Measurements from ENCODE around the gene SEMA7A. TPM values are rescaled to one million over a fixed set of nuclear protein-coding genes. Genes with fewer than 3 reads are reported as not detected.
"Not testable (repeated sequence)": the region's sequence is repeated elsewhere in the genome, so short reads cannot be mapped to it uniquely, and the experiment has no call there.

SEMA7A gene
- total RNA-seq, 1 experiment from 2014 or later: 74.9 TPM

DNA sequence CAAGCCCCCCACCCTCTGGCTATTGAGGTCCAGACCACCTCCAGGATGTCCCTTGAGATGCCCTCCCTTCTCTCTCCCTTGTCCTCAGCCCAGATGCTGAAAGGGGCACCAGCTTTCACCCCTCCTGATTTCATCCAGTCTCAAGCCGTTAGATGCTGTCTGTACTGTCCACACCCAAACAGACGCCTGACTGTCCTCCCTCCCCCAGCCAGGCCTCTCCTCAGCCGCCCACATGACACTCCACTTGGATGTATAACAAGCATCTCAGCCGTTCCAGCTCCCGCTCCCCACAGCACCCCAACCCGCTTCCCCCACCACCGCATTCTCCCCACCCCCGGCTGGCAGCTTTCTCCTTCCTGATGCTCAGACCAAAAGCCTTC is 41.3 kb downstream of the SEMA7A start:
- Histone ChIP-seq H3F3A (ENCODE audit: low read length, unreplicated experiment) (no peaks in the 10 kb centered on the region), H3K9me2 (replicated peaks; ENCODE audit: low read length) (no peaks in the 10 kb centered on the region), H3K79me2 (ENCODE audit: low read length) (peaks cover 5% of the 10 kb centered on the region), H3K27me3 (ENCODE audit: low read length) (no peaks in the 10 kb centered on the region), H3K4me1 (ENCODE audit: insufficient read depth, low read length) (peaks cover 32% of the 10 kb centered on the region), H3K27ac (ENCODE audit: low read length) (no peak overlapping the region), H3K9me3 (ENCODE audit: low read length) (no peaks in the 10 kb centered on the region), H3K4me3 (ENCODE audit: low read length) (no peak overlapping the region), H4K20me1 (ENCODE audit: low read length) (no peaks in the 10 kb centered on the region), H3K9ac (ENCODE audit: low read length) (no peak overlapping the region), H3K4me2 (ENCODE audit: low read length) (no peak overlapping the region), H2AFZ (ENCODE audit: low read length) (no peak overlapping the region), H3K36me3 (ENCODE audit: low read depth, low read length) (no peaks in the 10 kb centered on the region)
- BruUV-seq (replicated peaks): no TSS peak
- TF ChIP-seq CTCF (conservative IDR thresholded peaks at IDR 0.05; ENCODE audit: low read depth, low read length): no peak
- no peak for TF ChIP-seq EZH2phosphoT487 (IDR thresholded peaks at IDR 0.05; ENCODE audit: borderline replicate concordance, low read length)
- TF ChIP-seq EZH2 (IDR thresholded peaks at IDR 0.05; ENCODE audit: low read length, unreplicated experiment): no peak
- ChIA-PET CTCF (no interaction called here), POLR2A (ENCODE audit: unreplicated experiment) (no interaction called here)
- intact Hi-C loops (cut with micrococcal nuclease): no loop called here
- DNase-seq: no peak
- ATAC-seq: no peak

- no TSS peak for BruUV-seq (replicated peaks)
- Histone ChIP-seq H3K4me2 (ENCODE audit: low read length) (no peak overlapping the region), H3K9me3 (ENCODE audit: low read length) (no peaks in the 10 kb centered on the region), H3K36me3 (ENCODE audit: low read depth, low read length) (no peaks in the 10 kb centered on the region), H3F3A (ENCODE audit: low read length, unreplicated experiment) (no peaks in the 10 kb centered on the region), H4K20me1 (ENCODE audit: low read length) (no peaks in the 10 kb centered on the region), H3K4me1 (ENCODE audit: insufficient read depth, low read length) (peaks cover 27% of the 10 kb centered on the region), H3K9me2 (replicated peaks; ENCODE audit: low read length) (no peaks in the 10 kb centered on the region), H3K9ac (ENCODE audit: low read length) (no peak overlapping the region), H3K27ac (ENCODE audit: low read length) (no peak overlapping the region), H3K4me3 (ENCODE audit: low read length) (no peak overlapping the region), H2AFZ (ENCODE audit: low read length) (no peak overlapping the region), H3K79me2 (ENCODE audit: low read length) (peaks cover 5% of the 10 kb centered on the region), H3K27me3 (ENCODE audit: low read length) (no peaks in the 10 kb centered on the region)
- no peak for TF ChIP-seq EZH2phosphoT487 (IDR thresholded peaks at IDR 0.05; ENCODE audit: borderline replicate concordance, low read length)
- intact Hi-C loops (cut with micrococcal nuclease): no loop called here
- ChIA-PET POLR2A (ENCODE audit: unreplicated experiment) (no interaction called here), CTCF (no interaction called here)
- ATAC-seq: no peak
- DNase-seq: no peak
Observed at GRCh38 chr15:74391582-74392450, 41.9 kb downstream of the SEMA7A start.

- POLR2A ChIA-PET (ENCODE audit: unreplicated experiment): no interaction called here
- CTCF ChIA-PET: no interaction called here
- Histone ChIP-seq H2AFZ (ENCODE audit: low read length) (no peak overlapping the region), H3K27ac (ENCODE audit: low read length) (no peak overlapping the region), H3K4me1 (ENCODE audit: insufficient read depth, low read length) (peaks cover 24% of the 10 kb centered on the region), H3K9me2 (replicated peaks; ENCODE audit: low read length) (no peaks in the 10 kb centered on the region), H3K79me2 (ENCODE audit: low read length) (no peaks in the 10 kb centered on the region; the same call in 1 of the 2 replicates), H3K9ac (ENCODE audit: low read length) (no peak overlapping the region), H3K4me2 (ENCODE audit: low read length) (no peak overlapping the region), H3K36me3 (ENCODE audit: low read depth, low read length) (no peaks in the 10 kb centered on the region), H3K9me3 (ENCODE audit: low read length) (no peaks in the 10 kb centered on the region), H3F3A (ENCODE audit: low read length, unreplicated experiment) (no peaks in the 10 kb centered on the region), H3K4me3 (ENCODE audit: low read length) (no peak overlapping the region), H4K20me1 (ENCODE audit: low read length) (no peaks in the 10 kb centered on the region), H3K27me3 (ENCODE audit: low read length) (no peaks in the 10 kb centered on the region)
- intact Hi-C loops (cut with micrococcal nuclease): no loop called here
- no TSS peak for BruUV-seq (replicated peaks)
- ATAC-seq: no peak
- TF ChIP-seq EZH2phosphoT487 (IDR thresholded peaks at IDR 0.05; ENCODE audit: borderline replicate concordance, low read length): no peak
- TF ChIP-seq CTCF (conservative IDR thresholded peaks at IDR 0.05; ENCODE audit: low read depth, low read length): no peak
- no peak for TF ChIP-seq EZH2 (IDR thresholded peaks at IDR 0.05; ENCODE audit: low read length, unreplicated experiment)
- DNase-seq: no peak
Observed at GRCh38 chr15:74390647-74391288, 43.0 kb downstream of the SEMA7A start.

GRCh38 chr15:74390049-74390646 is 43.6 kb downstream of the SEMA7A start:
- H3K4me3 ChIP-seq (ENCODE audit: low read length); CTCF ChIA-PET: not testable (repeated sequence)

More at GRCh38 chr15:74390049-74390646, 43.6 kb downstream of the SEMA7A start:
- H3K9me2 ChIP-seq (replicated peaks; ENCODE audit: low read length); H3F3A ChIP-seq (ENCODE audit: low read length, unreplicated experiment); H3K4me2 ChIP-seq (ENCODE audit: low read length); POLR2A ChIA-PET (ENCODE audit: unreplicated experiment); ATAC-seq; BruUV-seq (replicated peaks); H2AFZ ChIP-seq (ENCODE audit: low read length); H3K27ac ChIP-seq (ENCODE audit: low read length); intact Hi-C loops (cut with micrococcal nuclease); H3K9ac ChIP-seq (ENCODE audit: low read length); H3K27me3 ChIP-seq (ENCODE audit: low read length); H3K36me3 ChIP-seq (ENCODE audit: low read depth, low read length); H3K9me3 ChIP-seq (ENCODE audit: low read length); H4K20me1 ChIP-seq (ENCODE audit: low read length); DNase-seq; H3K79me2 ChIP-seq (ENCODE audit: low read length): not testable (repeated sequence)
- peaks cover 24% of the 10 kb centered on the region for H3K4me1 ChIP-seq (ENCODE audit: insufficient read depth, low read length)
